GM21717 (cell line): Measurements from ENCODE around the gene ENOX1.

Experiments
- ATAC-seq: cut with Tn5 transposase; IDR thresholded peaks from one replicate; pipeline ENCODE4 v1.9.1; 2021; ENCODE audit warnings: mild to moderate bottlenecking, moderate library complexity; ENCODE audit not compliant: unreplicated experiment

Gene ENOX1

GRCh38 chr13:43555667-43556066 is 231.1 kb downstream of the ENOX1 start:
- ATAC-seq, result no peak

GRCh38 chr13:43551897-43552456 is 234.8 kb downstream of the ENOX1 start:
- no peak for ATAC-seq

GRCh38 chr13:43546816-43547215 is 240.0 kb downstream of the ENOX1 start:
- ATAC-seq, result no peak

GRCh38 chr13:43546251-43546650 is 240.5 kb downstream of the ENOX1 start:
- no peak for ATAC-seq

GRCh38 chr13:43545317-43545874 is 241.4 kb downstream of the ENOX1 start:
- ATAC-seq, result no peak

GRCh38 chr13:43544631-43545030 is 242.1 kb downstream of the ENOX1 start:
- no peak for ATAC-seq

GRCh38 chr13:43544011-43544410 is 242.8 kb downstream of the ENOX1 start:
- ATAC-seq, result no peak

GRCh38 chr13:43543331-43543730 is 243.4 kb downstream of the ENOX1 start:
- no peak for ATAC-seq

- ATAC-seq, result no peak
Measured at GRCh38 chr13:43537124-43537523, 249.6 kb downstream of the ENOX1 start.

GRCh38 chr13:43529796-43530195 is 257.0 kb downstream of the ENOX1 start:
- ATAC-seq, result no peak

- ATAC-seq, result no peak
Measured at GRCh38 chr13:43528992-43529391, 257.8 kb downstream of the ENOX1 start.

GRCh38 chr13:43522788-43523187 is 264.0 kb downstream of the ENOX1 start:
- ATAC-seq, result no peak

- ATAC-seq, result no peak
Measured at GRCh38 chr13:43520351-43520750, 266.4 kb downstream of the ENOX1 start.

- no peak for ATAC-seq
Measured at GRCh38 chr13:43518833-43519232, 267.9 kb downstream of the ENOX1 start.

GRCh38 chr13:43516401-43516833 is 270.4 kb downstream of the ENOX1 start:
- ATAC-seq, result no peak

- ATAC-seq, result no peak
Measured at GRCh38 chr13:43515531-43515930, 271.2 kb downstream of the ENOX1 start.

GRCh38 chr13:43514311-43514710 is 272.5 kb downstream of the ENOX1 start:
- no peak for ATAC-seq

GRCh38 chr13:43512221-43512620 is 274.6 kb downstream of the ENOX1 start:
- ATAC-seq, result no peak

GRCh38 chr13:43510956-43511901 is 275.5 kb downstream of the ENOX1 start:
- ATAC-seq, result no peak

GRCh38 chr13:43495732-43496131 is 291.0 kb downstream of the ENOX1 start:
- ATAC-seq, result no peak

- no peak for ATAC-seq
Measured at GRCh38 chr13:43494206-43494605, 292.6 kb downstream of the ENOX1 start.

GRCh38 chr13:43493496-43494000 is 293.2 kb downstream of the ENOX1 start:
- ATAC-seq, result no peak
